BE2C (cell line): ENCODE measurements around the gene PDE10A.

Source experiments
- DNase-seq: peaks from one replicate; pipeline ENCODE4 v3.0.0-alpha.2; 2020
- H3K27me3 ChIP-seq: fragments of 250-450 bp; sonication (Bioruptor Pico); 2 replicates; pipeline ENCODE4 v1.5.1; 2020; ENCODE audit warnings: mild to moderate bottlenecking
- H3K36me3 ChIP-seq: fragments of 250-450 bp; sonication (Bioruptor Pico); 2 replicates; pipeline ENCODE4 v1.5.1; 2020; ENCODE audit warnings: mild to moderate bottlenecking
- H3K4me1 ChIP-seq: fragments of 250-450 bp; sonication (Bioruptor Pico); 2 replicates; pipeline ENCODE4 v1.5.1; 2020
- H3K4me3 ChIP-seq: 2 replicates; pipeline ENCODE4 v1.5.1; 2011; ENCODE audit warnings: low read depth, low read length
- H3K9me3 ChIP-seq: fragments of 250-450 bp; sonication (Bioruptor Pico); 2 replicates; pipeline ENCODE4 v1.5.1; 2020
- CTCF ChIP-seq: IDR thresholded peaks from 2 replicates; pipeline ENCODE4 v1.5.1; 2012; ENCODE audit warnings: mild to moderate bottlenecking, low read depth, low read length

The PDE10A gene

GRCh38 chr6:165447141-165447540, 215.9 kb downstream of the PDE10A start:
- no peak for TF ChIP-seq CTCF
- DNase-seq, result no peak
- Histone ChIP-seq H3K4me1 (no peaks in the 10 kb centered on the region), H3K27me3 (no peaks in the 10 kb centered on the region), H3K4me3 (no peak overlapping the region), H3K36me3 (no peaks in the 10 kb centered on the region), H3K9me3 (no peaks in the 10 kb centered on the region; the same call in 1 of the 2 replicates)

- Histone ChIP-seq H3K9me3 (no peaks in the 10 kb centered on the region; the same call in 1 of the 2 replicates), H3K4me1 (no peaks in the 10 kb centered on the region), H3K4me3 (no peak overlapping the region), H3K27me3 (no peaks in the 10 kb centered on the region), H3K36me3 (no peaks in the 10 kb centered on the region)
- no peak for TF ChIP-seq CTCF
- no peak for DNase-seq
Observed at GRCh38 chr6:165446331-165446730, 216.7 kb downstream of the PDE10A start.

- TF ChIP-seq CTCF, result no peak
- no peaks in the 10 kb centered on the region for H3K9me3 ChIP-seq
- H3K27me3 ChIP-seq, result no peaks in the 10 kb centered on the region
- H3K4me1 ChIP-seq, result no peaks in the 10 kb centered on the region
- H3K4me3 ChIP-seq, result no peak overlapping the region
- no peaks in the 10 kb centered on the region for H3K36me3 ChIP-seq
- DNase-seq, result no peak
Observed at GRCh38 chr6:165443462-165443861, 219.6 kb downstream of the PDE10A start.

GRCh38 chr6:165441181-165441580, 221.9 kb downstream of the PDE10A start:
- Histone ChIP-seq H3K9me3 (no peaks in the 10 kb centered on the region), H3K36me3 (no peaks in the 10 kb centered on the region), H3K27me3 (no peaks in the 10 kb centered on the region), H3K4me1 (no peaks in the 10 kb centered on the region), H3K4me3 (no peak overlapping the region)
- no peak for DNase-seq
- TF ChIP-seq CTCF, result no peak

GRCh38 chr6:165439928-165440554, 223.0 kb downstream of the PDE10A start:
- no peak for DNase-seq
- TF ChIP-seq CTCF, result peak; percentile 49; the same call in 1 of the 2 replicates
- Histone ChIP-seq H3K27me3 (no peaks in the 10 kb centered on the region), H3K4me1 (no peaks in the 10 kb centered on the region), H3K36me3 (no peaks in the 10 kb centered on the region), H3K4me3 (no peak overlapping the region), H3K9me3 (no peaks in the 10 kb centered on the region)

GRCh38 chr6:165426892-165427291, 236.1 kb downstream of the PDE10A start:
- no peak for DNase-seq
- H3K4me1 ChIP-seq, result no peaks in the 10 kb centered on the region
- H3K27me3 ChIP-seq, result no peaks in the 10 kb centered on the region
- H3K9me3 ChIP-seq, result no peaks in the 10 kb centered on the region
- no peaks in the 10 kb centered on the region for H3K36me3 ChIP-seq
- no peak overlapping the region for H3K4me3 ChIP-seq
- TF ChIP-seq CTCF, result no peak
